HepG2 (cell line): ENCODE data around the gene GIPC1. TPM values are rescaled to one million over a fixed set of nuclear protein-coding genes. Genes with fewer than 3 reads are reported as not detected.

Experiments
- ARNT ChIP-seq: fragments of 450-650 bp; IDR thresholded peaks from 2 replicates; pipeline ENCODE4 v1.6.1; 2017
- BCL6 ChIP-seq: IDR thresholded peaks from 2 replicates; pipeline ENCODE4 v1.6.1; 2016; ENCODE audit warnings: missing genetic modification reagents, missing compliant biosample characterization
- HOXA7 ChIP-seq: sonication (generic); formaldehyde crosslinking; IDR thresholded peaks from 2 replicates; pipeline ENCODE4 v1.8.1; 2022; ENCODE audit warnings: mild to moderate bottlenecking, missing genetic modification reagents, moderate library complexity
- MIXL1 ChIP-seq: IDR thresholded peaks from 2 replicates; pipeline ENCODE4 v1.6.1; 2016
- PAX8 ChIP-seq: sonication (generic); formaldehyde crosslinking; IDR thresholded peaks from 2 replicates; pipeline ENCODE4 v1.8.0; 2022; ENCODE audit warnings: mild to moderate bottlenecking, missing genetic modification reagents, borderline replicate concordance
- PRMT3 ChIP-seq: sonication (generic); formaldehyde crosslinking; IDR thresholded peaks from 2 replicates; pipeline ENCODE4 v1.8.1; 2022; ENCODE audit warnings: low read depth, mild to moderate bottlenecking, moderate library complexity, missing genetic modification reagents, borderline replicate concordance
- SIN3B ChIP-seq: fragments of 150-350 bp; IDR thresholded peaks from 2 replicates; pipeline ENCODE4 v1.6.1; 2014; ENCODE audit warnings: low read length
- SIX4 ChIP-seq: sonication (generic); formaldehyde crosslinking; IDR thresholded peaks from 2 replicates; pipeline ENCODE4 v1.4.0; 2020; ENCODE audit warnings: missing genetic modification reagents
- STAG1 ChIP-seq: sonication (generic); formaldehyde crosslinking; IDR thresholded peaks from 2 replicates; pipeline ENCODE4 v1.4.0; 2020; ENCODE audit warnings: missing genetic modification reagents
- ZBTB8A ChIP-seq: sonication (generic); formaldehyde crosslinking; IDR thresholded peaks from 2 replicates; pipeline ENCODE4 v1.4.0; 2020; ENCODE audit warnings: mild to moderate bottlenecking, low read depth, missing genetic modification reagents, borderline replicate concordance
- ZNF468 ChIP-seq: sonication (generic); formaldehyde crosslinking; IDR thresholded peaks from 2 replicates; pipeline ENCODE4 v1.8.0; 2022; ENCODE audit warnings: mild to moderate bottlenecking, moderate library complexity, missing genetic modification reagents
- ZNF512B ChIP-seq: sonication (generic); formaldehyde crosslinking; IDR thresholded peaks from 2 replicates; pipeline ENCODE4 v1.5.1; 2020; ENCODE audit warnings: missing genetic modification reagents, mild to moderate bottlenecking, borderline replicate concordance
- ZNF556 ChIP-seq: sonication (generic); formaldehyde crosslinking; IDR thresholded peaks from 2 replicates; pipeline ENCODE4 v1.4.0; 2020; ENCODE audit warnings: mild to moderate bottlenecking, missing genetic modification reagents, borderline replicate concordance
- ZNF670 ChIP-seq: sonication (generic); formaldehyde crosslinking; IDR thresholded peaks from 2 replicates; pipeline ENCODE4 v1.8.0; 2022; ENCODE audit warnings: mild to moderate bottlenecking, missing genetic modification reagents, borderline replicate concordance
- ZNF782 ChIP-seq: sonication (generic); formaldehyde crosslinking; IDR thresholded peaks from 2 replicates; pipeline ENCODE4 v1.4.0; 2020; ENCODE audit warnings: missing genetic modification reagents, mild to moderate bottlenecking, borderline replicate concordance
- polyA plus RNA-seq, 8 experiments: library from polyadenylated mRNA; depleted of rRNA in 3 of 8; stranded (reverse) in 7 of 8; unstranded in 1 of 8; fragments of >200 nt; fragmentation: Illumina TruSeq in 4 of 8; extraction: Trizol in 4 of 8; gene quantifications; 2 replicates each; pipeline versions ENCODE4 v1.2.1 to v1.2.3, GENCODE V29; 2011 to 2016; ENCODE audit warnings: low read depth in 4 of 8, missing spikeins in 1 of 8, mixed read lengths in 1 of 8; ENCODE audit not compliant: insufficient read depth in 1 of 8
- total RNA-seq, 5 experiments: library from RNA; depleted of rRNA; stranded (reverse); fragments of >200 nt; fragmentation: Illumina TruSeq; extraction: Trizol; gene quantifications; 2 replicates each; pipeline ENCODE4 v1.2.3, GENCODE V29; 2016; ENCODE audit warnings: low read depth in 1 of 5
- TF ChIP-seq, protein P1 (sequence below): sonication (generic); formaldehyde crosslinking; IDR thresholded peaks from 2 replicates; pipeline ENCODE4 v1.4.0; 2020; ENCODE audit warnings: missing genetic modification reagents
- TF ChIP-seq, protein P2 (sequence below): sonication (generic); formaldehyde crosslinking; IDR thresholded peaks from 2 replicates; pipeline ENCODE4 v1.9.0; 2022; ENCODE audit warnings: missing genetic modification reagents, mild to moderate bottlenecking, borderline replicate concordance
- TF ChIP-seq, protein P3 (sequence below), 2 experiments: sonication (generic) in 1 of 2; formaldehyde crosslinking in 1 of 2; IDR thresholded peaks; 2 replicates each; pipeline versions ENCODE4 v1.5.1 to v1.6.1; 2011 to 2020; ENCODE audit warnings: borderline replicate concordance in 1 of 2, low read depth in 1 of 2, low read length in 1 of 2, mild to moderate bottlenecking in 1 of 2, missing genetic modification reagents in 1 of 2, moderate library complexity in 1 of 2

The GIPC1 gene
- total and polyA plus RNA-seq, 2 of the 13 experiments (the other 11 are each of a cell fraction or from before 2014, with no cell fraction given): 27.1 to 48.1 TPM

- TF ChIP-seq PRMT3 (CRISPR knock-in tag) (no peak), BCL6 (CRISPR knock-in tag) (peak; percentile 82), HOXA7 (CRISPR knock-in tag) (no peak), ARNT (no peak), PAX8 (no peak), ZBTB8A (CRISPR knock-in tag) (no peak), MIXL1 (peak; percentile 77), STAG1 (CRISPR knock-in tag) (no peak), ZNF468 (no peak), ZNF670 (no peak), SIN3B (no peak), ZNF556 (CRISPR knock-in tag) (no peak), SIX4 (CRISPR knock-in tag) (peak; percentile 66; the same call in 1 of the 2 replicates), ZNF782 (no peak), ZNF512B (CRISPR knock-in tag) (no peak; the same call in 1 of the 2 replicates)
- TF ChIP-seq, protein P1, sequence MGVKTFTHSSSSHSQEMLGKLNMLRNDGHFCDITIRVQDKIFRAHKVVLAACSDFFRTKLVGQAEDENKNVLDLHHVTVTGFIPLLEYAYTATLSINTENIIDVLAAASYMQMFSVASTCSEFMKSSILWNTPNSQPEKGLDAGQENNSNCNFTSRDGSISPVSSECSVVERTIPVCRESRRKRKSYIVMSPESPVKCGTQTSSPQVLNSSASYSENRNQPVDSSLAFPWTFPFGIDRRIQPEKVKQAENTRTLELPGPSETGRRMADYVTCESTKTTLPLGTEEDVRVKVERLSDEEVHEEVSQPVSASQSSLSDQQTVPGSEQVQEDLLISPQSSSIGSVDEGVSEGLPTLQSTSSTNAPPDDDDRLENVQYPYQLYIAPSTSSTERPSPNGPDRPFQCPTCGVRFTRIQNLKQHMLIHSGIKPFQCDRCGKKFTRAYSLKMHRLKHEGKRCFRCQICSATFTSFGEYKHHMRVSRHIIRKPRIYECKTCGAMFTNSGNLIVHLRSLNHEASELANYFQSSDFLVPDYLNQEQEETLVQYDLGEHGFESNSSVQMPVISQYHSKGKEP (CRISPR knock-in tag): no peak
- TF ChIP-seq, protein P2, sequence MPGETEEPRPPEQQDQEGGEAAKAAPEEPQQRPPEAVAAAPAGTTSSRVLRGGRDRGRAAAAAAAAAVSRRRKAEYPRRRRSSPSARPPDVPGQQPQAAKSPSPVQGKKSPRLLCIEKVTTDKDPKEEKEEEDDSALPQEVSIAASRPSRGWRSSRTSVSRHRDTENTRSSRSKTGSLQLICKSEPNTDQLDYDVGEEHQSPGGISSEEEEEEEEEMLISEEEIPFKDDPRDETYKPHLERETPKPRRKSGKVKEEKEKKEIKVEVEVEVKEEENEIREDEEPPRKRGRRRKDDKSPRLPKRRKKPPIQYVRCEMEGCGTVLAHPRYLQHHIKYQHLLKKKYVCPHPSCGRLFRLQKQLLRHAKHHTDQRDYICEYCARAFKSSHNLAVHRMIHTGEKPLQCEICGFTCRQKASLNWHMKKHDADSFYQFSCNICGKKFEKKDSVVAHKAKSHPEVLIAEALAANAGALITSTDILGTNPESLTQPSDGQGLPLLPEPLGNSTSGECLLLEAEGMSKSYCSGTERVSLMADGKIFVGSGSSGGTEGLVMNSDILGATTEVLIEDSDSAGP (CRISPR knock-in tag): peak; percentile 26; the same call in 1 of the 2 replicates
- TF ChIP-seq, protein P3, sequence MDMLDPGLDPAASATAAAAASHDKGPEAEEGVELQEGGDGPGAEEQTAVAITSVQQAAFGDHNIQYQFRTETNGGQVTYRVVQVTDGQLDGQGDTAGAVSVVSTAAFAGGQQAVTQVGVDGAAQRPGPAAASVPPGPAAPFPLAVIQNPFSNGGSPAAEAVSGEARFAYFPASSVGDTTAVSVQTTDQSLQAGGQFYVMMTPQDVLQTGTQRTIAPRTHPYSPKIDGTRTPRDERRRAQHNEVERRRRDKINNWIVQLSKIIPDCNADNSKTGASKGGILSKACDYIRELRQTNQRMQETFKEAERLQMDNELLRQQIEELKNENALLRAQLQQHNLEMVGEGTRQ (IDR thresholded peaks at IDR 0.05; ENCODE audit: low read depth, low read length): no peak
- TF ChIP-seq, protein P3 (CRISPR knock-in tag; IDR thresholded peaks at IDR 0.05; ENCODE audit: borderline replicate concordance): no peak
These were observed 24.0 kb upstream of the GIPC1 start (continued) for GRCh38 chr19:14519860-14520407.
